ENCODE data around the gene TNS1.

TNS1 gene

DNA sequence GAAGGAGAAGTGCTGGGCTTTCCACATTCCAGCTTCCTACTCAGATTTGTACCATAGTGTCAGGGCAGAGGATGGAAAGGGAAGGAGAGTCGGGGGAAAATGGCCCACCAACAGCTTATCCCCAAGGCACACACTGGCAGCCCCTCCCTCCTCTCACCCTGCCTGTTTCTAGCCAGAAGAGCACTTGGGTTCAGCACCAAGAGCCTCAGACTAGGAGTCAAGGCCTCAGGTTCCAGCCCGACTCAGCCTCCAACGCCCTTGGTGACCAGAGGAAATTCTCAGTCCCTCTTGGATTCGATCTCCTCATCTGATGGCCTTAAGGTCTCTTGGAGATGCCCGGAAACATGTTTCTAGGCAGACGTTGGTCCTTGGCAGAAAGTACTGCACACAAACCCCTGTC is 53.9 kb downstream of the TNS1 start:
- H3K4me3 ChIP-seq (ENCODE audit: low read length, poor library complexity, severe bottlenecking), result no peak overlapping the region
- no peaks in the 10 kb centered on the region for H3K79me2 ChIP-seq (ENCODE audit: insufficient read depth, low read length)
- no peaks in the 10 kb centered on the region for H3K9me2 ChIP-seq (replicated peaks; ENCODE audit: low read depth, low read length)
- H3K9me3 ChIP-seq (ENCODE audit: insufficient read depth, low read depth, low read length), result no peaks in the 10 kb centered on the region
- no peaks in the 10 kb centered on the region for H3K27me3 ChIP-seq (ENCODE audit: insufficient read depth, low read length, poor library complexity, severe bottlenecking)
- H2AFZ ChIP-seq (ENCODE audit: low read length), result no peak overlapping the region
- H3K36me3 ChIP-seq (ENCODE audit: insufficient read depth, low read length), result no peaks in the 10 kb centered on the region
- H3K4me2 ChIP-seq (ENCODE audit: low read depth, low read length, poor library complexity, severe bottlenecking), result no peak overlapping the region
- H3K4me1 ChIP-seq (ENCODE audit: insufficient read depth, low read length, poor library complexity, severe bottlenecking), result peaks cover 4% of the 10 kb centered on the region
- H3F3A ChIP-seq (ENCODE audit: low read depth), result no peaks in the 10 kb centered on the region
- TF ChIP-seq EZH2phosphoT487 (IDR thresholded peaks at IDR 0.05; ENCODE audit: borderline replicate concordance), result no peak
- no peak for TF ChIP-seq CTCF (conservative IDR thresholded peaks at IDR 0.05; ENCODE audit: low read length)
- no peak overlapping the region for H3K9ac ChIP-seq (ENCODE audit: low read depth, low read length, poor library complexity, severe bottlenecking)
- H4K20me1 ChIP-seq (ENCODE audit: insufficient read depth, low read length, poor library complexity, severe bottlenecking), result no peaks in the 10 kb centered on the region

DNA sequence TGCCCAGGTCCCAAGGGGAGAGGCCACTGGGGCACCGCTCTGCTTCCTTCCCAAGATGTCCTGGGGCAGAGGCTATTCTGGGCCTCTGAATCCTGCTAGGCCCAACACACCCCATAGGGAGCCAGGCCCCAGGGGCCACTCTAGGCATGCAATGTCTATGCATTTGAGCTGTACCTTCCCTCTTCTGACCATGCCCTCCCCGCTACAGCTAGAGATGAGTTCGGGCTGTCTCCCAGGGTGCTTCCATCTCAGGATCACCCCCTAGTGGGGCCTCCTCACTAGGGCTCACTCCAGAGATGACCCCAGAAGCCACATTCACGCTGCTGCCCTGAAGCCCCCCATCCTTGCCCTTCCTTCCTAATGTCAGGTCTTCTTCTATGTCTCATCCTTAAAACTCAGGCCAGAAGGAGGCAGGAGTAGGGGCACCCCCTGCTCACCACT is 54.4 kb downstream of the TNS1 start:
- H3K27me3 ChIP-seq (ENCODE audit: insufficient read depth, low read length, poor library complexity, severe bottlenecking), result no peaks in the 10 kb centered on the region
- no peaks in the 10 kb centered on the region for H3F3A ChIP-seq (ENCODE audit: low read depth)
- no peaks in the 10 kb centered on the region for H3K36me3 ChIP-seq (ENCODE audit: insufficient read depth, low read length)
- no peak overlapping the region for H3K4me3 ChIP-seq (ENCODE audit: low read length, poor library complexity, severe bottlenecking)
- no peak for TF ChIP-seq CTCF (conservative IDR thresholded peaks at IDR 0.05; ENCODE audit: low read length)
- TF ChIP-seq EZH2phosphoT487 (IDR thresholded peaks at IDR 0.05; ENCODE audit: borderline replicate concordance), result no peak
- H2AFZ ChIP-seq (ENCODE audit: low read length), result no peak overlapping the region
- peaks cover 9% of the 10 kb centered on the region for H3K4me1 ChIP-seq (ENCODE audit: insufficient read depth, low read length, poor library complexity, severe bottlenecking)
- H3K9me2 ChIP-seq (replicated peaks; ENCODE audit: low read depth, low read length), result no peaks in the 10 kb centered on the region
- H4K20me1 ChIP-seq (ENCODE audit: insufficient read depth, low read length, poor library complexity, severe bottlenecking), result no peaks in the 10 kb centered on the region
- no peaks in the 10 kb centered on the region for H3K9me3 ChIP-seq (ENCODE audit: insufficient read depth, low read depth, low read length)
- no peak overlapping the region for H3K9ac ChIP-seq (ENCODE audit: low read depth, low read length, poor library complexity, severe bottlenecking)
- no peaks in the 10 kb centered on the region for H3K79me2 ChIP-seq (ENCODE audit: insufficient read depth, low read length)
- no peak overlapping the region for H3K4me2 ChIP-seq (ENCODE audit: low read depth, low read length, poor library complexity, severe bottlenecking)

DNA sequence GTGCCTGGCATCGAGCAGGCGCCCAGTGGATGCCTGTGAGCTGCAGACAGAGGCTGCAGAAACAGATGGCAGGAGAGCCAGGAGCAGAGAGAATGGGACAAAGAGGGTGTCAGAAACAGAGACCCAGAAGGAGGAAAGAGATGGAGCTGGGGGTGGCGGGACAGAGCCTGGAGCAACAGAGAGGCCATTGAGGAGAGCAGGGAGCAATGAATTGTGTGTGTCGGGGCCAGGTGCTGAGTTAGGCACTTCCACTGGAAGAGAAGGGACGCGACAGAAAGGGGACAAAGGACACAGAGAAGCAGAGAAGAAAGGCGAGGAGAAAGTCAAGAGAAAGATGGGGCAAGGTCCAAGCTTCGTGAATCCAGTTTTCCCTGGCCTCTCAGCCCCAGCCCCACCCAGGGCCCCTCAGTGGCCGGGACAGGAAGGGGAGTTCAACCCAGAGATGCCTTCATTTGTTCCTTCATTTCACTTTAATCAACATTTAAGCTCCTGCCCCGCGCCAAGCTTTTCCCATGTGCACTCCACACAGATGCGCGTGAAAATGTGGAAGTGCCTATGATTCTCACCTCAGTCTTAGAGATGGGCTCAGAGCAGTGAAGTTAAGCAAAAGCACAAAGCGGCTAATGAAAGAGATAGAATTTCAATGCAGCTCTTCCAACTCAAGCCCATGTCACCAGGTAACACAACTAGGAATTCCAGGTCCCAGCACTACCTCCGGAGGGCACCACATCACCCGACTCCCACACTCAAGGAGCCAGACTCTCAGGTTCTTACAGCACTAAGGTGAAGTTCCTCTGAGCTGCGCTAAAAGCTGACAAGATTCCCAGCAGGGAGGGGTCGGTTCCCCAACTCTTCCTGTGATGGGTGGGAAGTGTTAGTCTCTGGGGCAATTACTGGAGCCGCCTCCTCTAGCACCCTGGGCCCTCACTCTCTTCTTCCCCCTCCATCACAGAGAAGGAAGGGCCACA is 55.1 kb downstream of the TNS1 start:
- Histone ChIP-seq H3K4me1 (ENCODE audit: insufficient read depth, low read length, poor library complexity, severe bottlenecking) (peaks cover 16% of the 10 kb centered on the region), H3K9me2 (replicated peaks; ENCODE audit: low read depth, low read length) (no peaks in the 10 kb centered on the region), H3K9me3 (ENCODE audit: insufficient read depth, low read depth, low read length) (no peaks in the 10 kb centered on the region), H3K36me3 (ENCODE audit: insufficient read depth, low read length) (no peaks in the 10 kb centered on the region), H3K9ac (ENCODE audit: low read depth, low read length, poor library complexity, severe bottlenecking) (no peak overlapping the region), H2AFZ (ENCODE audit: low read length) (no peak overlapping the region), H3K79me2 (ENCODE audit: insufficient read depth, low read length) (no peaks in the 10 kb centered on the region), H4K20me1 (ENCODE audit: insufficient read depth, low read length, poor library complexity, severe bottlenecking) (no peaks in the 10 kb centered on the region), H3K4me3 (ENCODE audit: low read length, poor library complexity, severe bottlenecking) (no peak overlapping the region), H3K27me3 (ENCODE audit: insufficient read depth, low read length, poor library complexity, severe bottlenecking) (no peaks in the 10 kb centered on the region), H3K4me2 (ENCODE audit: low read depth, low read length, poor library complexity, severe bottlenecking) (no peak overlapping the region), H3F3A (ENCODE audit: low read depth) (no peaks in the 10 kb centered on the region)
- no peak for TF ChIP-seq CTCF (conservative IDR thresholded peaks at IDR 0.05; ENCODE audit: low read length)

Data from Loucy (cell line).